ENCODE results near the gene SOS1.

The SOS1 gene

DNA sequence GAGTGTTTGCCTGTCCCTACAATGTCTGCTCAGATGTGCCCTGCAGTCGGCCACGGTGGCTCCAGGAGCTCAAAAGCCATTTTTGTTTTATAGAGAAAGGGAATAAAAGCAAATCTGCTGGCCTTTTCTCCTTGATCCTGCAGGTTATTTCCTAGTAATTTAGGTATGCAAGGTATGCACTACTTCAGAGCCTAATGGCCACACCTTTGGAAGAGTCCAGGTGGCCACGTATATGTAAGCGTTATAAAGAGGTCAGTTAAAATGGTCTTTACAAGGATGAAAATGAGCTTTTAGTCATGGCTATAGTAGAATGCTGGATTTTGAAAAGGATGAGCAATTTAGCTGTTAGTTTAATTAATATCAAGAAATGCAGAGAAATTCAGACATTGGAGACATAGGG lies 149.5 kb downstream of the SOS1 start:
- DNase-seq, result no peak
- no peak for TF ChIP-seq POLR2A (IDR thresholded peaks at IDR 0.05; ENCODE audit: low read length)
- no peak for TF ChIP-seq GATA1 (IDR thresholded peaks at IDR 0.05; ENCODE audit: low read depth, low read length)

DNA sequence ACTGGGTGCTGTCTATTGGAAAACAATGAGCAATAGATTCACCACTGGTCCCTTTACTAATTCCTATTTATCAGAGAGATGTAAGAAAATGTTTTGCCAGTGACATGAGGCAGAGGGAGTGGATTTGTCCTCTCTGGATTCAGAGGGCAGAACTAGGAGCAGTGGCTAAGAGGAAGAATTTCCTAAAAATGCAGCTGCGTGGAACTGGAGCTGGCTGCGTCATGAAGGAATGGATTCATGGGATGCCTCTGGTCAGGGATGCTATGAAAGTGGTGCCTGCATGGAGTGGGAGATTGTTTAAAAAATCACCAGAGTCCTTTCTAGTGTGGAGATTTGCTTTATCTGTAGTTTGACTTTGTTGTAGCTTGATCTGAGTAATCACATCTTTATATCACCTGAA lies 152.8 kb downstream of the SOS1 start:
- TF ChIP-seq GATA1 (IDR thresholded peaks at IDR 0.05; ENCODE audit: low read depth, low read length) (no peak), POLR2A (IDR thresholded peaks at IDR 0.05; ENCODE audit: low read length) (no peak)
- DNase-seq, result no peak

DNA sequence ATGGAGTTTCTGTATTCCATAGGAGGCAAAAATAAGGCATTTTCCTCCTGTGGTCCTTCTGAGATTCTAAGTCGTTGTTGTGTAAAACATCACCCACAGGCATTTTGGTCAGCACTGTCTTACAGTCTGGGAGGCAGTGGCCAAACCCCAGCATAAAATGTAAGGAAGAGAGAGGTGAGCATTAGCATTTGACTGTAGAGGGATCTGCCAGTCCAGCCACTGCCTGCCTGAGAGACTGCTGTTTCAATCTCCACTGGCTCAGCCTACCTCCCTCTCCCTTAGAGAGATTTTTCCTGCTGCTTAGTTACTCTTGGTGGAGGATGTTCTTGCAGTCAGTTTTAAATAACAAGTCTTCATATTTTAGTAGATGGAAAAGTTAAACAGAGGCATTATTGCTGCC lies 154.2 kb downstream of the SOS1 start:
- DNase-seq, result no peak
- TF ChIP-seq GATA1 (IDR thresholded peaks at IDR 0.05; ENCODE audit: low read depth, low read length) (no peak), POLR2A (IDR thresholded peaks at IDR 0.05; ENCODE audit: low read length) (no peak)

DNA sequence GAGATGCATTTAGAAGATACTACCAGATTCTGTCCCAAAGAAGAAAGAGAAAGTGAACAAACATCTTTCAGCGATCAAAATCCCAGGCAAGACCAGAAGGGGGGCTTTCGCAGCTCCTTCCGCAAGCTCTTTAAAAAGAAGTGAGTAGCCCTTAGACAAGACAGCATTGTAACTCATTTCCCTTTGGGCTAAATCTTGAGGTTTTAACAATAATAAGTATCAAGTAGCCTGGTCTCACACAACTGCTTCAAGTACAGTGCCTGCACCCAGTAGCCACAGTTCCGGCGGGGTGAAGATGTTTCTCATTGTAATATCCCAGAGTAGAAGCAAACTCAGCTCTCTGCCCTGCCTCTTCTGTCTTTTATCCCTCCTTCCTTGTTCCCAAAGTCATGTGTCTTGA lies 154.8 kb downstream of the SOS1 start:
- TF ChIP-seq GATA1 (IDR thresholded peaks at IDR 0.05; ENCODE audit: low read depth, low read length) (no peak), POLR2A (IDR thresholded peaks at IDR 0.05; ENCODE audit: low read length) (no peak)
- DNase-seq, result no peak

DNA sequence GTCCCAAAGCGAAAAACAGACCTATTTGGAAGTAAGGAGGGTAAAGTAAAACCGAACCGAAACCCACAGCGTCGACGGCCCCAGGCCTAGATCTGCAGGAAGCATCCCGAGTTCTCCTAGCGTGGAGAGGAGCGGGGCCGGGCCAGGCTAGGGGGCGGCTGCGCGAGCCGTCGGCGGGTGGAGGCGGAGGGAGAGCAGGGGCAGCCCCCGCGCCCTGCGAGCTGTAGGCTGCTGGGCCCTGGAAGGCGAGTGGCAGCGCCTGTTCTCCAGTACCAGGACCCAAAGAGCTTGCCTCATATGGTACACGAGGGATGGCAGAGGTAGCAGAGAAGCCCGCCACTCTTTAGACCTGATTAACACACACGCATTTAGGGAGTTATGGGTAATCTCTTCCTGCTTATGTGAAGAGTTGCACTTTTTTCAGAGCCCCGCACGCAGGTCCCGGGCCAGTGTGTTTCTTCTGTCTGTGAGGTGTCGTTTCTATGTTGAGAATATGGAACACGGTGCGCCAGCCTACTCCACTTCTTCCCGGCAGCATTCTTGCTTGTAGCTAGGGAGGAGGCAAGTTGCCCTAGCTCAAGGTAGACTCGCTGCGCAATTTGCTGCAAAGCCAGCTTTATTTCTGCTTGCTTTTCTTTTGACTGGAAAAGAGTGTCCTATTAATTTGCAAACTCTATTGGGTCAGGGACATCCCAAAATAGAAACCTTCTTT lies 160.1 kb downstream of the SOS1 start:
- TF ChIP-seq GATA1 (IDR thresholded peaks at IDR 0.05; ENCODE audit: low read depth, low read length), result no peak
- no peak for TF ChIP-seq POLR2A (IDR thresholded peaks at IDR 0.05; ENCODE audit: low read length)
- DNase-seq, result no peak

DNA sequence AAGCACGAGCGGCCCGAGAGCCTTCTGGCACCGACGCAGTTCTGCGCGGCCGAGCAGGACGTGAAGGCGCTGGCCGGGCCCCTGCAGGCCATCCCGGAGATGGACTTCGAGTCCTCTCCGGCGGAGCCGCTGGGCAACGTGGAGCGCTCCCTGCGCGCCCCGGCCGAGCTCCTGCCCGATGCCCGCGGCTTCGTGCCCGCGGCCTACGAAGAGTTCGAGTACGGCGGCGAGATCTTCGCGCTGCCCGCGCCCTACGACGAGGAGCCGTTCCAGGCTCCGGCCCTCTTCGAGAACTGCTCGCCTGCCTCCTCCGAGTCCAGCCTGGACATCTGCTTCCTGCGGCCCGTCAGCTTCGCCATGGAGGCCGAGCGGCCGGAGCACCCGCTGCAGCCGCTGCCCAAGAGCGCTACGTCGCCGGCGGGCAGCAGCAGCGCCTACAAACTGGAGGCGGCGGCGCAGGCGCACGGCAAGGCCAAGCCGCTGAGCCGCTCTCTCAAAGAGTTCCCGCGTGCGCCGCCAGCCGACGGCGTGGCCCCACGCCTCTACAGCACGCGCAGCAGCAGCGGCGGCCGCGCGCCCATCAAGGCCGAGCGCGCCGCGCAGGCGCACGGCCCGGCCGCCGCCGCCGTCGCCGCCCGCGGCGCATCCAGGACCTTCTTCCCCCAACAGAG lies 160.8 kb downstream of the SOS1 start:
- TF ChIP-seq GATA1 (IDR thresholded peaks at IDR 0.05; ENCODE audit: low read depth, low read length) (no peak), POLR2A (IDR thresholded peaks at IDR 0.05; ENCODE audit: low read length) (no peak)
- peak; percentile 91 to 92 for DNase-seq

DNA sequence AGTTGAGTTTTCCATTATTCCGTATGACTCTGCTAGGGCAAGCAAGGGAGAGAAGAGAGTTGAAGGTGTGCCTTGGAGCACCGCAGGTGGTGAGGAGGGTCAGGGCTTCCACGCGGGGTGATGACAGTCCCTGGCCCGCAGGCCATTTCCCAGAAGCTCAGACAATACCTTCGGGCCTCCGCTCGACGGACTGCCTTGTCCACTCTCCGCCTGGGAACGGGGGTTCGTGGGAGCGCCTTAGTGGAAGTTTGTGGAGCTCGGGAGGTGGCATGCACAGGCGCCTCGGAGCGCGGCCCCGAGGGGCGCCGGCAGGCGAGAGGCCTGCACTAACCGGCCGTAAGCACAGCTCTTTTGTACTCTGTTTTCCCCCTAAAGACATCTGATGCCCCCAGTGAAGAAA lies 161.4 kb downstream of the SOS1 start:
- TF ChIP-seq GATA1 (IDR thresholded peaks at IDR 0.05; ENCODE audit: low read depth, low read length) (no peak), POLR2A (IDR thresholded peaks at IDR 0.05; ENCODE audit: low read length) (no peak)
- no peak for DNase-seq

DNA sequence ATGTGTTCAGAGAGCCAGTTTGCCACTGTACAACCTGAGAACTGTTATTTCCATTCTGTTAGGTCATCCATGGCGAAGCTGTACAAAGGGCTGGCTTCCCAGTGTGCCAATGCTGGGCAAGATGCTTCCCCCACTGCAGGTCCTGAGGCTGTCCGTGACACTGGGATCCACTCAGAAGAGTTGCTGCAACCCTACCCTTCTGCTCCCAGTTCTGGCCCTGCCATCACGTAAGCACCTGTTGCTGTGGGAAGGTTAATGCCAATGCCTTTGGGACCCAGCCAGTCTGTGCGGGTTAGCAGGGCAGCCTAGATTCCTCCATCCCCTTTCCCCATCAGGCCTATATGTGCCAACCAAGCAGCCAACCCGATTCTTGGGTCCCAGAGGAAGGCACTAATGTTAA lies 162.9 kb downstream of the SOS1 start:
- TF ChIP-seq GATA1 (IDR thresholded peaks at IDR 0.05; ENCODE audit: low read depth, low read length) (no peak), POLR2A (IDR thresholded peaks at IDR 0.05; ENCODE audit: low read length) (no peak)
- DNase-seq, result no peak

DNA sequence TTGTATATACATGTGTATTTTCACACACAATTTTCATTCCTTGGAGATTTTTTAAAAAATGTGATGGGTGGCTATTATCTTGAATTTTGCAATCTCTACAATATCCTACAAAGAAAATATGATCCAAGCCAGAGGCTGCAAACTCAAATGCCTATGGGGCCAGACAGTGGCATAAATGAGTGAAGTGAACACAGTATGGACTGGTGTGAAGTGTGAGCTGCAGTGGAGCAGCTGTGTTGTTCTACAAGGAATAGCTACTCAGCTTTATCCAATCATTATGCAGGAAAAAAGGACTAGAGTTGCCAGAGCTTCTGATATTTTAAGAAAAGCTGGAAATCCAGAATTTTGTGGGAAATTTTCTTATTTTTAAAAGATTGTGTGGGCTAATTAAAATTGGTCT lies 169.1 kb downstream of the SOS1 start:
- no peak for TF ChIP-seq GATA1 (IDR thresholded peaks at IDR 0.05; ENCODE audit: low read depth, low read length)
- no peak for TF ChIP-seq POLR2A (IDR thresholded peaks at IDR 0.05; ENCODE audit: low read length)
- DNase-seq, result no peak

DNA sequence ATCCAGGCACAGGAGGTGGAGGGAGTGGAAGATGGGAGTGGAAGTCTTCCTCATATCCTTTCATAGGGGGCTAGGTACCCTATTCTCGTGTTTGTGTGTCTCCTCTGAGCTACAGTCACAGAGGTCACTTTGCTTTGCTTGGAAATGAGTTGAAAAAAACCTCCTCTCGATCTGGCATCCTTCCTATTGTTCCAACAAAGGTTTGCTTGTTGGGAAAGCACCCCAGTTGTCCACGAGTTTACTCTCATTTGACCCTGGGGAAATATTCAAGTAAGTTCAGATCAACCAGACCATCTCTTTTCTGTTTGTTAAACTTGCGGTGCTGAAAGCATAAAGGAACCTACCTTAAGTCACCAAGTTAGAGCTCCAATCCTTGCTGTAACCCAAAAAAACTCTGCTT lies 171.9 kb downstream of the SOS1 start:
- no peak for DNase-seq
- TF ChIP-seq GATA1 (IDR thresholded peaks at IDR 0.05; ENCODE audit: low read depth, low read length), result no peak

DNA sequence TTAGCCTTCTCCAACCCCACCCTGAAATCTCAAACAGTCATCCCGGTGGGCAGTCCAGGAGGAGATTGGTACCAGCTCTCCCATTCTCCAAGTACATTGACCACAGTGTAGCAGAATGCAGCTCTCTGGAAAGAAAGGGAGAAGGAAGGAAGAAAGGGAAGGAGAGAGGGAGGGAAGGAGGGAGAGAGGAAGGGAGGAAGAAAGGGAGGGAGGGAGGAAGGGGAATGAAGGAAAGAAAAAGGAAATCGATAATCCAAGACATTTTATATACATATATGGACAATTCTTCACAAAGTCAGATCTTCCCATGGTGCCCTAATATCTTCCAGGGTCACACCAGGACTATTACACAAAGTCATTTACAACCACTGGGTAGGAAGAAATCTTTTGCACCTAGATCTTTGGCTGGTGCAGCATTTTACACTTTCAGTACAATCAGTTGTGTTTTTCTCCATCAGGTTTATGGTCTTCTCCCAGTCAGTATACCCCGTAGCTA lies 172.4 kb downstream of the SOS1 start:
- TF ChIP-seq POLR2A (IDR thresholded peaks at IDR 0.05; ENCODE audit: low read length), result no peak
- no peak for TF ChIP-seq GATA1 (IDR thresholded peaks at IDR 0.05; ENCODE audit: low read depth, low read length)
- no peak for DNase-seq

DNA sequence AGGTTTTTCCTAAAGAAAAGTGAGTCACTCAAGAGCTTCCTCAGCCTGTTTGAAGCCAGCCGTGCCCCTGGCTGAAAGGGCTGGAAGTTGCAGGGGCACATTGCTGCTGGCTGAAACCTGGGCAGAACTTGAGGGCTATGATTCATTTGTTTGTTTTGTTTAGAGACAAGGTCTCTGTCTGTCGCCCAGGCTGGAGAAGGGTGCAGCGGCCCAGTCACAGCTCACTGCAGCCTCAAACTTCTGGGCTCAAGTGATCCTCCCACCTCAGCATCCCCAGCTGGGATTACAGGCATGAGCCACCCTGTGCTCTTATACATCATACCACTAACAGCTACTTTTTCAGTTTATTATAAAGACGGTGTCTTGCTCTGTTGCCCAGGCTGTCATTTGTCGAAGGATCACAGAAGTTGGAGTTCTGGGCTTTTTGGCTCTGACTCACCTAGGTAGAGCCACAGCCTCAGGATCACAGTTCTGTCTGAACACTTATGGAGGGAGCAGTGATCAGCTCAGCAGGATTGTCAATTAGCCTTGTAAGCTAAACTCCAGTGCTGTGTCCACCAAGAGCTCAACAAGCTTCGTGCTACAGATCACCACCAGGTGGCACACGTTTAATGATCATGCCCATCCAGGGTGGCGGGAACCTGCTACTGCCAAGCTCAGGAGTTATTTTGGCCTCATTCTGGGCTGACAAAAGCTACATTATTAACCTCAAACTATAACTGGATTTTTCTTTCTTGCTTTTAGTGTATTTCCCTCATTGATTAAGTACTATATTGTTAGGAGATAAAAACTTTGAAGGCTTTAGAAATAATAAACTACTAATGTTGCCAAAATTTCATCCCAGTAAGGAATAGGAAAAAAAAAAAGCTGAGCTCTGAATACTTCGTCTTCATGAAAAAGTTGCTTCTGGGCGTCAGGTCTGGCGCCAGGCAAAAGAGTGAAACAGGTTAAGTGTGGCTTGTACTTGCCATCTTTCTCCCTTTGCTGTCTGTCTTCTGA lies 173.3 kb downstream of the SOS1 start:
- peak; percentile 74 to 81 for DNase-seq
- TF ChIP-seq GATA1 (IDR thresholded peaks at IDR 0.05; ENCODE audit: low read depth, low read length) (no peak), POLR2A (IDR thresholded peaks at IDR 0.05; ENCODE audit: low read length) (no peak)

DNA sequence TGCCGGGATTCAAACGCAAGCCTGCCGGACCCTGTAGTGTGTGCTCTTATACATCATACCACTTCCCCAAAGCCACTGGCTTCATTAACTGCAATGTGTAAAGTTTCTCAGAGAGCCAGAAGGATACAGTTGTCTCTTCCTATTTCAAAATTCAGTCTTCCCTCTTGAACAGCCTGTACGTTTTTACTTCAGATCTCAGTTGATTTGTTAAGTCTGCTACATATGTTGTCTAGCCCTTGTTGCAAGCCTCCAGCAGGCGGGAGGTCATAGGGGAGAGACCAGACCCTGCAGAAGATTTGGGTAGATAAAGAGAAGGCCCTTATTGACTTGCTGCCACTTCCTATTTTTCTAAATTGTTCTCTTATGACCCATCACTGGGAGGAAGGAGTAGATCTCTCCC lies 174.9 kb downstream of the SOS1 start:
- TF ChIP-seq POLR2A (IDR thresholded peaks at IDR 0.05; ENCODE audit: low read length) (no peak), GATA1 (IDR thresholded peaks at IDR 0.05; ENCODE audit: low read depth, low read length) (no peak)
- no peak for DNase-seq

DNA sequence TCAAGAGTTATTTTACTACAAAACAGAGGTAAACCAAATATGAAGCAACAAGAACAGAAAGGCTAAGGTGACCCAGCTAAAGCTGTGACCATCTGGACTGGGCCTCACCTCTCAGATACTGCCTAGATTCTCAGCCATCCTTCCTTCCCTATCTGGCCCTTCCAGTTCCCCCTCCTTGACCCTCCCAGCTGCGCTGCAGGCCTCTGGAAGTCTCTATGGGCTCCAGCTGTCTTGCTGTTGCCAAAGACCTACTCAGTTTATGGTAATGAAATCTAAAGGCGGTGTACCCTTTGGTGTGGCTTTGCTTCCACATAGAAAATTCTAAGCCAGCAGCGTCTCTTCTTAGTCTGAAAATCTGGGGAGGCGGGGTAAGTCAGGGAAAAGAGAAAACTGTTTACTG lies 175.5 kb downstream of the SOS1 start:
- DNase-seq, result no peak
- no peak for TF ChIP-seq GATA1 (IDR thresholded peaks at IDR 0.05; ENCODE audit: low read depth, low read length)
- TF ChIP-seq POLR2A (IDR thresholded peaks at IDR 0.05; ENCODE audit: low read length), result no peak
